NT2/D1 (cell line): Measurements from ENCODE around the gene C4B.
"Not testable (repeated sequence)": the region's sequence is repeated elsewhere in the genome, so short reads cannot be mapped to it uniquely, and the experiment has no call there.

Experiments
- DNase-seq: peaks from one replicate; pipeline ENCODE4 v3.0.0-alpha.2; 2011; ENCODE audit warnings: low read depth, low spot score
- H3K27me3 ChIP-seq: 2 replicates; pipeline ENCODE4 v1.6.0; 2011; ENCODE audit warnings: mild to moderate bottlenecking; ENCODE audit not compliant: insufficient read length, insufficient read depth
- H3K36me3 ChIP-seq: 2 replicates; pipeline ENCODE4 v1.6.1; 2011; ENCODE audit warnings: mild to moderate bottlenecking, low read length, mixed read lengths; ENCODE audit not compliant: insufficient read depth, insufficient read length
- H3K4me1 ChIP-seq: 2 replicates; pipeline ENCODE4 v1.5.1; 2011; ENCODE audit not compliant: insufficient read depth, insufficient read length
- H3K4me3 ChIP-seq: 2 replicates; pipeline ENCODE4 v1.5.1; 2011; ENCODE audit warnings: low read depth; ENCODE audit not compliant: insufficient read length
- H3K9ac ChIP-seq: 2 replicates; pipeline ENCODE4 v1.6.0; 2011; ENCODE audit warnings: low read depth; ENCODE audit not compliant: insufficient read length
- H3K9me3 ChIP-seq: 2 replicates; pipeline ENCODE4 v1.5.1; 2011; ENCODE audit warnings: mild to moderate bottlenecking, low read length; ENCODE audit not compliant: insufficient read depth
- SUZ12 ChIP-seq: IDR thresholded peaks from 2 replicates; pipeline ENCODE4 v1.6.1; 2011; ENCODE audit not compliant: insufficient read length, insufficient read depth; ENCODE audit errors: extremely low read depth
- YY1 ChIP-seq: IDR thresholded peaks from 2 replicates; pipeline ENCODE4 v1.6.1; 2011; ENCODE audit not compliant: insufficient read length, insufficient read depth
- ZNF274 ChIP-seq: IDR thresholded peaks from 2 replicates; pipeline ENCODE4 v1.6.1; 2011; ENCODE audit warnings: mild to moderate bottlenecking, low read depth, low read length

C4B gene

DNA sequence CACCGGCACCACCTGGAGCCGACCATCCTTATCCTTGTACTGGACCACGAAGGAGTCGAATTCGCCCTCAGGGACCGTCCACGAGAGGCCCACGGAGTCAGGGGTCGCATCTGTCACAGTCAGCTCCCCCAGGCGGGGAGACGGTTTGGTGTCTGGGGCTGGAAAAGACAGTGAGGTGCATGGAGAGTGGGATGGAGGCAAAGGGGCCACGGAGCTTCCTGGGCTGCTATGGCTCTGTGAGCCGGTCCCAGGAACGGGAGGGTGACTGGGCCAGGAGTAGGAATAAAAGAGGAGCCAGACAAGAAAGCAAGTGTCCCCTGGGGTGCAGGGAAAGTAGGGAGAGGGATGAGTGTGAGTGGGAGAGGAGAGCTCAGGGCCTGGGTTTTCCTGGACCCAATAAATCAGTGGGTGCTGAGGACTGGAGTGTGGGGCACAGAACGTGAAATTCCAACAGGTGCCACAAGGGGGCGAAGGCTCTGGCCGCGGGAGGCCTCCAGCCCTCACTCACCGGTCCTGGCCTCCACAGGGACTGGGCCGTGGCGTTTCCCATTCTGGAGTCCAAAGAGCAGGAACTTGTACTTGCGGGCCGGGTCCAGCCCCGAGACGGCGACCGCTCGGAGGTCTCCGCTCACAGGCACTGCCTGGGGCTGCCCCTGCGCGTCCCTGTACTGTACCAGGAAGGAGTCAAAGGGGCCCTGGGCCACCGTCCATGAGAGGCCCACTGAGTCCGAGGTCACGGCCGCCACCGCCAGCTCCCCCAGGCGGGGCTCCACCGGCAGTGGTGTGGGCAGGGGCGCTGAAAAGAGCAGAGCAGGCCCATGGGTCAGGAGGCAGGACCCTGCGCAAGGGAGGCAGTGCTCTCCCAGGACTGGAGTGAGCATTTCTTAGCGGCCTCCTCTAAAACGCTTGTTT, 33.5 kb downstream of the C4B start:
- Histone ChIP-seq H3K4me3 (no peak overlapping the region), H3K9ac (peak overlapping the region; percentile 56), H3K27me3 (no peaks in the 10 kb centered on the region), H3K9me3 (no peaks in the 10 kb centered on the region), H3K4me1 (peaks cover 18% of the 10 kb centered on the region), H3K36me3 (no peaks in the 10 kb centered on the region)
- TF ChIP-seq SUZ12: no peak
- no peak for TF ChIP-seq ZNF274
- TF ChIP-seq YY1: no peak
- DNase-seq: no peak

- not testable (repeated sequence) for H3K4me3 ChIP-seq, H3K36me3 ChIP-seq, H3K9ac ChIP-seq, DNase-seq, H3K27me3 ChIP-seq, H3K9me3 ChIP-seq
- H3K4me1 ChIP-seq: peaks cover 18% of the 10 kb centered on the region
Observed at GRCh38 chr6:32049149-32049548, 34.6 kb downstream of the C4B start.

- not testable (repeated sequence) for H3K9me3 ChIP-seq, H3K4me3 ChIP-seq, H3K36me3 ChIP-seq, H3K9ac ChIP-seq, H3K27me3 ChIP-seq, DNase-seq
- H3K4me1 ChIP-seq: peaks cover 18% of the 10 kb centered on the region
Observed at GRCh38 chr6:32049736-32050135, 35.1 kb downstream of the C4B start.

DNA sequence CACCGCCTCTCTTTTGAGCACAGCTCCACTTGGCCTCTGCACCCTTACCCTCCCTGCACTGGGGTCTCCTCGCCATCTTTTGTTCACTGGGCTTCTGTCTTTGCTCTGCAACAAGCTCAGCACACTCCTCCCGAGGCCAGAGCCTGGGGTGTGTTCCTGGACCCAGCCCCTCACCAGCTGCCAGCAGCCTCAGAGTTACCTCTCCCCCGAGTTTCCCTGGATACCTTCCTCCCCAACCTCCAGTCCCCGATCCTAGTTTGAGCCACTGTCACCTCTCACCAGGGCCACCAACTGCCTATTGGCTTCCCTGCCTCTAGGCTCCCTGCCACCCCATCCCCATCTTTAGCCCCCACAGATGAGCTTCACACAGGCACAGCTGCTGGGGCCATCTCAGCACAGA, 36.0 kb downstream of the C4B start:
- no peak for DNase-seq
- Histone ChIP-seq H3K4me1 (peaks cover 18% of the 10 kb centered on the region), H3K9ac (no peak overlapping the region), H3K27me3 (no peaks in the 10 kb centered on the region), H3K4me3 (no peak overlapping the region), H3K9me3 (no peaks in the 10 kb centered on the region), H3K36me3 (no peaks in the 10 kb centered on the region)
- TF ChIP-seq SUZ12 (no peak), YY1 (no peak), ZNF274 (no peak)

DNA sequence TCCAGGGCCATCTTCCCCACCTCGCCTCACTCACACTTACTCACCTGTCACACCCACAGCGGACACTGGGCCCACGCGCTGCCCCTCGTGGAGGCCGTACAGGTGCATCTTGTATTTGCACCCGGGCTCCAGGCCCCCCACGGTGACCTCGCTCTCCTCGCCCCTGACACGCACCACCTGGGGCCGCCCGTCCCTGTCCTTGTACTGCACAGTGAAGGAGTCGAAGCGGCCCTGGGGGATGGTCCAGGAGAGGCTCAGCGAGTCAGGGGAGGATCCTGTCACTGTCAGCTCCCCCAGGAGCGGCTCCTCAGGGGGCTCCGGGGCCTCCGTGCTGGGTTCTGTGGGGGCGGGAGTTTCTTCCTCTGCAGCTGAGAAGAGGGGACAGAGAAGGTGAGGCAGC, 38.0 kb downstream of the C4B start:
- H3K36me3 ChIP-seq, H3K4me1 ChIP-seq, H3K27me3 ChIP-seq, H3K9me3 ChIP-seq, DNase-seq, H3K4me3 ChIP-seq, H3K9ac ChIP-seq: not testable (repeated sequence)

GRCh38 chr6:32053314-32053713, 38.7 kb downstream of the C4B start:
- H3K4me1 ChIP-seq, H3K27me3 ChIP-seq, DNase-seq, H3K4me3 ChIP-seq, H3K36me3 ChIP-seq, H3K9me3 ChIP-seq, H3K9ac ChIP-seq: not testable (repeated sequence)

GRCh38 chr6:32055756-32056155, 41.2 kb downstream of the C4B start:
- not testable (repeated sequence) for H3K4me3 ChIP-seq, H3K27me3 ChIP-seq, H3K9ac ChIP-seq, H3K9me3 ChIP-seq, H3K36me3 ChIP-seq, H3K4me1 ChIP-seq, DNase-seq

GRCh38 chr6:32056254-32056653, 41.7 kb downstream of the C4B start:
- H3K4me3 ChIP-seq: no peak overlapping the region
- no peaks in the 10 kb centered on the region for H3K4me1 ChIP-seq
- H3K9me3 ChIP-seq: no peaks in the 10 kb centered on the region
- no peak for DNase-seq
- no peak for TF ChIP-seq ZNF274
- no peak for TF ChIP-seq SUZ12
- no peak for TF ChIP-seq YY1
- no peaks in the 10 kb centered on the region for H3K36me3 ChIP-seq
- H3K9ac ChIP-seq: no peak overlapping the region
- H3K27me3 ChIP-seq: no peaks in the 10 kb centered on the region
